ACHN (cell line): ENCODE data around the gene MEF2C.

Experiments used
- DNase-seq: peaks from one replicate; pipeline ENCODE4 v3.0.0-alpha.2; 2015
- in situ Hi-C: cut with HindIII; loops from 2 replicates; pipeline ENCODE4 v1.10.0; 2017; ENCODE audit warnings: low sequenced_read_pairs, low pct_ligation_motif_present, low pct_unique_long_range_greater_than_20kb

Gene MEF2C

DNA sequence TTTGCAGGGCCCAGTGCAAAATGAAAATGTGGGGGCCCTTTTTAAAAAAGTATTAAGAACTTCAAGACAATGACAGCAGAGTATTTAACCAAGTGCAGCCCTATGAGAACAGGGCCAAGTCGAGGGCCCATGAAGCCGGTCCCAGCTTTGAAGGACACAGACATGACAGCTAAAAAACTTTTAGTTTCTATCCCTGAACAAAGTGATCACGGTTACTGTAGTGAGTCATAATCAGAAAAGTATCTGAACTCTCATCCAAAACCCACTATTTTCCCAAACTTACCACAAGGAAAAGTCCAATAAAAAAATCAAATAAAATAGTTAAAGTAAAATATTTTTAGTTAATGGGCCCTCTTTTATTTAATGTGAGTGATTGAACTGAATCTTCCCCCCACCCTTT, 126.0 kb downstream of the MEF2C start:
- in situ Hi-C loops = no loop called here
- DNase-seq = no peak

GRCh38 chr5:88748666-88749065, 134.3 kb downstream of the MEF2C start:
- in situ Hi-C loops = no loop called here
- peak; percentile 18 for DNase-seq

- DNase-seq = no peak
- in situ Hi-C loops = no loop called here
These were observed 136.5 kb downstream of the MEF2C start for GRCh38 chr5:88746438-88746882.

DNA sequence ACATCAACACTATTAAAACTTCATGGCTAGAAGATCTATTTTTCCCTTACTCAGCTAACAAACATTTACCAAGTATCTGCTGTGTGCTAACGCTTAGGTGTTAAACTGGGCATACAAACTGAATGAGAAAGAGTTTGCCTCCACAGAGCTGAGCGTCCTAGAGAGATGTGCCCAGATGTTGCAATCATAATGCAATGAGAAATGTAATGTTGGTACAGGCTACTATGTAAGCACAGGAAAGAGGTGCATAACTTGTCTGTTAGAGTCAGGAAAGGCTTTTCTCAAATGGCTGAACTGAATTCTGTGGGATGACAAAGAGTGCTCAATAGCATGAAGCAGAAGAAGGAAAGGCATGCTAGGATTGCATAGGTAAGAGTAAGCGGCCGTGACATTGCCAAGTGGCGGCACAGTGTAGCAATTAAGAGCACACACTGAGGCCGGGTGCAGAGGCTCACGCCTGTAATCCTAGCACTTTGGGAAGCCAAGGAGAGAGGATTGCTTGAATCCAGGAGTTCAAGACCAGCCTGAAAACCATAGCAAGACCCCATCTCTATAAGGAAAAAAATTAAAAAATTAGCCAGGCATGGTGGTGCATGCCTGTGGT, 137.8 kb downstream of the MEF2C start:
- in situ Hi-C loops = no loop called here
- DNase-seq = no peak

- in situ Hi-C loops = no loop called here
- DNase-seq = peak; percentile 9
These were observed 139.7 kb downstream of the MEF2C start for GRCh38 chr5:88743231-88743834.

GRCh38 chr5:88741964-88742363, 141.0 kb downstream of the MEF2C start:
- in situ Hi-C loops = no loop called here
- DNase-seq = no peak

DNA sequence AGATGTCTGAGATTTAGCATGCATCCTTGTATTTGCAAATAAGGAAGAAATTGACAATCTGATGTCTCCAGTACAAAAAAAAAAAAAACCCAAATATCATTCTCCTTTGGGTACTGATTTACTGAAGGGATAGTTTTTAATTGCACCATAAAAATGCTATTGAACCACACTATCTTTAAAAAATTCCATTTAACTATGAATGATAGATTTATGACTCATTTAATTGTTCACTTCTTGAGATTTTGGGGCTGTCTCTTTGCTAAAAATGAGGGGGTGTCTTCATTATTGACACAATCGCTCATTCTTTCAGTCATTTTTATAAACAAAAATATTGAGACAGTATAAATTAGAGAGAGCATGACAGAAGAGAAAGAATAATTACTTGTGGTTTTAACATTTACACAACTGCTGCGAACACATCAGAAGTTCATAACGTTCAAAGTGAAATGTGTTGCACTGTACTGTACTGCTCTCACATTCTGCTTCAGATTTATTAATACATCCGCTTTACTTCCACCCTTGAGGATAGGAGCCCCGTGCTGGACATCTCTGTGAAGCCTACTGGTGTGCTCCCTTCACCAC, 142.3 kb downstream of the MEF2C start:
- in situ Hi-C loops = no loop called here
- DNase-seq = no peak

DNA sequence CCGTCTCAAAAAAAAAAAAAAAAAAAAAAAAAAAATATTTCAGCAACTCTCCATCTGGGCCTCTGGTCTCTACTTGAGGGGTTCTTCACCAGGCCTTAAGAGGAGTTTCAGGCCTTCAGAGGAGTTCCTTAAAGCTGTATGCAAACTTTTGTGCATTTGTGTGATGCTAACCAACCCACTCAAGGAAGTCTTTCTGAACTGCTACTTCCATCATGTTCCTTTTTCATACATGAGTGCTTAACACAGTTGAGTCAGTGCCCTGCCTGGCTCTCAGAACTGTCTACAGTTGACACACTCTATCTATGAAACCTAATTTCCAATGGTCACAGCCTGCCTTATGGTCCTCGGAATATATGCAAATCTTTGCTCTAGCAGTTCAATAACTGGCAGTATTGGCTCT, 146.5 kb downstream of the MEF2C start:
- no peak for DNase-seq
- in situ Hi-C loops = no loop called here

GRCh38 chr5:88734983-88735382, 148.0 kb downstream of the MEF2C start:
- in situ Hi-C loops = no loop called here
- no peak for DNase-seq

GRCh38 chr5:88734191-88734640, 148.8 kb downstream of the MEF2C start:
- in situ Hi-C loops = no loop called here

DNA sequence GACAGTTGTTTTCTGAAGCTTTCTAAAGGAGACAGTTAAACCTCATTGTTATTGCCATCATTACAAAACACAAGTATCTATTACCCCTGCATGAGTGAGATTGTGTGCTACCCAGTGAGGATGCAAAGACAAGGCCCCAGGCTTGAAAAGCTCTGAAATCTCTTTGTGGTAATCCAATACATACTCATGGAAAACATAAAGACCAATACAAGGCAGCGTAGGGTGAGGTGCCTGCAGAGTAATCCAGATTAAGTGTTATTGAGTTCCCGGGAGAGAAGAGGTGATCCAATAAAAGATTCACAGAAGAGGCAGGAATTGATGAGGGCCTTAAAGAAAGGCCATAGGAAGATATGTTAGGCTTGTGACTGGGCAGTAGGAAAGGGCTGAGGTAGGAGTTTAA, 150.1 kb downstream of the MEF2C start:
- in situ Hi-C loops = no loop called here
- DNase-seq = no peak

More at GRCh38 chr5:88734191-88734640, 148.8 kb downstream of the MEF2C start:
- no peak for DNase-seq

GRCh38 chr5:88732181-88732633, 150.8 kb downstream of the MEF2C start:
- DNase-seq = no peak
- in situ Hi-C loops = no loop called here

DNA sequence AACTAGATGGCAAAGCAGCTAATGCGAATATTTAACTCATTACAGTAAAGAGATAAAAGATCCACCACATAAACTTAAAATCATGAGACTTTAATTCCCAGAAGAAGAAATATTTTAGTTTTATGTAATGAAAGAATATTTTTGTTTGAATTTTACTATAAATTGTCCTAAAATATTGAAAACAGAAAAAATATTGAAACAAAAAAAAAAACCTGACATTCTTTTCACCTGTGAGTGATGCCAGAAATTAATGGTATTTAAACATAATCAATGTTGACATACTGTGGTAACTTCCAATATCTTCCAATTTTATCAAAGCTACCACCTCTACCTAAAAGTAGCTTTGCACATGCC, 153.2 kb downstream of the MEF2C start:
- in situ Hi-C loops = no loop called here
- no peak for DNase-seq

DNA sequence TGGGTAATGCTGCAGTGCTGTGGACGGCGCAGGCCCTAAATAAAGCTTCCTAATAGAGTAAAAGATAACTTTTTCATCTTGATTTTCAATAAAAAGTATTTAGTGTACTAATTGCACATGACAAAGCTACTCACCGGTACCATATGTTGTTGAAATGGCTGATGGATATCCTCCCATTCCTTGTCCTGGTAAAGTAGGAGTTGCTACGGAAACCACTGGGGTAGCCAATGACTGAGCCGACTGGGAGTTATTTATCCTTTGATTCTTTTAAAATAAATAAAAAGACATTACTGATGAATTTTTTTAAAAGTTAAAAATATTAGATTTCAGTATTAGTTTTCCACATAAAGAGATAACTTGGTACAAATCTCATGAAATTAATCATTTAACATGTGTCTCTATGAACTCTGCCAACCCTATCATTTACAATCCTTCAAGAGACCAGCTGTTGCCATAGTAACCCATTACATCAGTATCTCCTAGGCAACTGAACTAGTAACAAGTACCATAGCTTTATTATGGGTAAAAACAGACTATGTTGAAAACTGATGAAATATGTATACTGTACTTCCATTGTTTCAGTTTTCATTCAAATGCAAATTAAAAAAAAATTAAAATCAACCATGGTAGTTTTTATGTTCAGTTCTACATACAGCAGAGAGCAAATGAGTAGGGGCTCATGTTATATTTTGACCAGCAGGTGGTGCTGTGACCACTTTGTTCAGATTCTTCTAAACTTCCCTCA, 153.7 kb downstream of the MEF2C start:
- in situ Hi-C loops = no loop called here
- DNase-seq = peak; percentile 76

DNA sequence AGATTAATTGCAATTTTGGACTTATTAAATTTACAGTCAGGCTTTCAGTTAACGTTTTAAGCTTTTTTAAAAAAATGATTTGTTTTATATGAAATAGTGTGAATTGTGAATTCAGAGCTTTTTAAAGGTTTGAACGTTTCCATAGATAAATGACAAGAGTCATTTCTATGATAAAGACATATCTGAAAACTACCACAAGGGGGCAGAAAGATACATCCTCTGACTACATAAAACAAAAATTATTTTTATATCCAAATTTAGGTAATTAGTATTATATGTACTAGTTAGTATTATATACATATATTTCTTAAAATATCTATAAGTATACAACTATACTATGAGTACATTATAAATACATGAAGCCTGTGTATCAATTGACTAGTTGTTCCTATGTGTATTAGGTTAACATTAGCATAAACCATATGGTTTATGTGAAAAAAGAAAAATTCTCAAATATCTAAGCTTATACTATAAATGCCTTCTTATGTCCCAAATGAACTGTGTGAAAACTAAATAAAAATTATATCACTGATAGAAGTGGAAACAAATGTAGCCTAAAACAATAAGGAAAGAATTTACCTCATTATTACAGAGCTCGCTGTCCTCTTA, 155.2 kb downstream of the MEF2C start:
- in situ Hi-C loops = no loop called here
- peak; percentile 32 for DNase-seq

- in situ Hi-C loops = no loop called here
These were observed 157.5 kb downstream of the MEF2C start for GRCh38 chr5:88725454-88725853.

GRCh38 chr5:88724201-88724600, 158.8 kb downstream of the MEF2C start:
- DNase-seq = peak; percentile 35

More at GRCh38 chr5:88725454-88725853, 157.5 kb downstream of the MEF2C start:
- DNase-seq = no peak

DNA sequence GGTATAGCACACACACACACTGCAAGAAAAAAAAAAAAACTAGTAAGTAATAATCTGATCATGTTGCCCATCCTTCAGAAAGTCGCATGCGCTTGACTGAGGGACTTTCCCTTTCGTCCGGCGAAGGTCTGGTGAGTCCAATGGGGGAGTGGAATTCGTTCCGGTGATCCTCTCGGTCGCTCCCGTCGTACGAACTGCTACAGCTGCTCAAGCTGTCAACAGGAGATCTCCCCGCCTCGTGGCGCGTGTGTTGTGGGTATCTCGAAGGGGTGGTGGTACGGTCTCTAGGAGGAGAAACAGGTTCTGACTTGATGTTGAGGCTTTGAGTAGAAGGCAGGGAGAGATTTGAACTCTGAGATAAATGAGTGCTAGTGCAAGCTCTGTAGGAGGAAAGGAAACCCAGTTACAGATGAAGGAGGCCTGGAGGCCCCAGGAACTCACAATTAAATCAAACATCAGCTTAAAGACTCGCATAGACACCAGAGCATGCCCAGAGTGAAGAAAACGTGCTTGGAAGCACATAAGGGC, 160.4 kb downstream of the MEF2C start:
- in situ Hi-C loops = loop anchor here (25.0 kb wide), 1 partner anchor 935 kb away; no protein-coding TSS in a partner anchor
- DNase-seq = no peak

More at GRCh38 chr5:88724201-88724600, 158.8 kb downstream of the MEF2C start:
- in situ Hi-C loops = loop anchor here (25.0 kb wide), 1 partner anchor 937 kb away; no protein-coding TSS in a partner anchor
